Activated CD4-positive, alpha-beta memory T cell treated with anti-CD3 and anti-CD28 coated beads, Interleukin-2, amount 10 ng/mL, durations not matched to agents 7 days and 5 days (primary cell): ENCODE results near the gene NBEAL1. TPM values are rescaled to one million over a fixed set of nuclear protein-coding genes. Genes with fewer than 3 reads are reported as not detected.
"Not testable (repeated sequence)": the region's sequence is repeated elsewhere in the genome, so short reads cannot be mapped to it uniquely, and the experiment has no call there.

ENCODE experiments used
- CTCF ChIA-PET: fragments of 350-600 bp; sonication (Branson Sonifier 250); formaldehyde crosslinking; loops from one replicate; lab custom pipeline; 2021; ENCODE audit warnings: antibody characterized with exemption, inconsistent platforms; lab: Charles Lee
- POLR2A ChIA-PET: fragments of 350-600 bp; sonication (Branson Sonifier 250); formaldehyde crosslinking; loops from one replicate; lab custom pipeline; 2021; ENCODE audit warnings: antibody characterized with exemption; lab: Charles Lee
- DNase-seq: peaks from one replicate; pipeline ENCODE4 v3.0.0-alpha.2; 2020
- H3K27ac Mint-ChIP-seq: one replicate; pipeline ENCODE4 v1.8.0; 2021; ENCODE audit warnings: mild to moderate bottlenecking, mixed read lengths
- H3K27me3 Mint-ChIP-seq: one replicate; pipeline ENCODE4 v1.8.0; 2021; ENCODE audit warnings: mixed read lengths
- H3K36me3 Mint-ChIP-seq: one replicate; pipeline ENCODE4 v1.8.0; 2021; ENCODE audit warnings: low read depth, mixed read lengths
- H3K4me1 Mint-ChIP-seq: one replicate; pipeline ENCODE4 v1.8.0; 2021; ENCODE audit warnings: mixed read lengths
- H3K4me3 Mint-ChIP-seq: one replicate; pipeline ENCODE4 v1.8.0; 2021; ENCODE audit warnings: mild to moderate bottlenecking, mixed read lengths
- H3K9me3 Mint-ChIP-seq: one replicate; pipeline ENCODE4 v1.8.0; 2021; ENCODE audit warnings: mixed read lengths
- total RNA-seq, 2 experiments: library from RNA; stranded (reverse); gene quantifications; one replicate each; pipeline ENCODE4 v1.2.3, GENCODE V29; 2021

NBEAL1 gene
- total RNA-seq, 2 experiments from 2014 or later, result 11.6 to 13.3 TPM

DNA sequence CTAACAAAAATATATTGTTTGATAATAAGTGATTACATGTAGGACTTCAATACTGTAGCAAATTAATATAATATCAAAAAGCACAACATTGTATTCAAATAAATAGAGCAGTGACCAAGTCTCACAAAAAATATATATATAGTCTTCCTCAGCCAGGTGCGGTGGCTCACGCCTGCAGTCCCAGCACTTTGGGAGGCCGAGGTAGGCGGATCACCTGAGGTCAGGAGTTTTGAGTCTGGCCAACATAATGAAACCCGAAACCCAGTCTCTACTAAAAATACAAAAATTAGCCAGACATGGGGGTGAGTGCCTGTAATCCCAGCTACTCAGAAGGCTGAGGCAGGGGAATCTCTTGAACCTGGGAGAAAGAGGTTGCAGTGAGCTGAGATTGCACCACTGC is 148.0 kb downstream of the NBEAL1 start:
- CTCF ChIA-PET, H3K9me3 Mint-ChIP-seq, H3K27ac Mint-ChIP-seq, DNase-seq, H3K36me3 Mint-ChIP-seq, H3K4me3 Mint-ChIP-seq, POLR2A ChIA-PET, H3K4me1 Mint-ChIP-seq, H3K27me3 Mint-ChIP-seq: not testable (repeated sequence)

DNA sequence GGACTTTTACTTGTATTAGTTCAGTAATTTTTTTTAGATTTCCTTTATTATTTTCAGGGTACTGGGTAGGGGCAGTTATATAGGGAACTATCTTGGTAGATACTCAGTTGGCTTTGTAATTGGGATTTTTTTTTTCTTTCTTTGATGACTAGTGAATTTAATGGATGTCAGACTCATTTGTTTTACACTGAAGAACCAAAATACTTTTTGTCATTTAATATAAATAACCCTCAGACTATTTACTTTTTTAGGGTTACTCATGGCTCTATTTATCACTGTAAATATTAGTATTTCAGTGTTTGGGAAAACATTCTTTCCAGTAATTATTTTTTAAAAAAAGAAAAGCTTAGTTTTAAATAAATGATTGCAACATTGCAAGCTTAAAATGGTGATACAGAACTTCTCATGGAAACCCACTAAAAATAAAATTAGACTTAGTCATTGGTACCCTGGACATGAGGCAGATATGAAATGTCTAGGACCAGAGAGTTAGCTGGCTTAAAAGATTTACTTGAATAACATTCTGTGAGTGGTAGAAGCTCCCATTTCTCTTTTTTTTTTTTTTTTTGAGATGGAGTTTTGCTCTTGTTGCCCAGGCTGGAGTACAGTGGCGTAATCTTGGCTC is 149.7 kb downstream of the NBEAL1 start:
- Mint-ChIP-seq H3K4me1 (no peaks in the 10 kb centered on the region), H3K27me3 (no peaks in the 10 kb centered on the region), H3K9me3 (no peaks in the 10 kb centered on the region), H3K27ac (no peak overlapping the region), H3K4me3 (no peak overlapping the region), H3K36me3 (peaks cover 2% of the 10 kb centered on the region)
- ChIA-PET POLR2A (interaction anchor here (0.7 kb wide), 1 partner anchor 518 kb away, joined by 3 read pairs; no protein-coding TSS in a partner anchor), CTCF (interaction anchor here (1.5 kb wide), 1 partner anchor 9 kb away, joined by 7 read pairs; no protein-coding TSS in a partner anchor)
- no peak for DNase-seq

DNA sequence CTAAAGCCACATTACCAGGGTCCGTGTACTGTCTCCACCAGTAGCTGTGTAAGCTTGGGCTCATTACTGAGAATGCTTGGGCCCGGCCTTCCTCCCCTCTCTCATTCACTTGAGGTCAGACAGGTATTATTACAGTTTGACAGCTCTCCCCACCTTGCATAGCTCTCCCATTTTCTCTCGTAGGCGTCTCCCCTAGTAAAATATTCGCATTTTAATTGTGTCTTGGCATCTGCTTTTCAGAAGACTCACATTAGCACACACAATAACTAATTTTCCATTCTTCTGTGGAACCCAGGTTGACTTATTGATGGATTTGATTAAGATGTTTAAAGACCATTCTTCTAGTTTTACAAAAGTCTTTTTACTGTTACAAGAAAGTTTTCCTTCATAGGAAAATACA is 153.1 kb downstream of the NBEAL1 start:
- Mint-ChIP-seq H3K4me3 (no peak overlapping the region), H3K36me3 (peaks cover 2% of the 10 kb centered on the region), H3K27me3 (no peaks in the 10 kb centered on the region), H3K9me3 (no peaks in the 10 kb centered on the region), H3K27ac (no peak overlapping the region), H3K4me1 (no peaks in the 10 kb centered on the region)
- DNase-seq, result no peak
- CTCF ChIA-PET, result no interaction called here
- POLR2A ChIA-PET, result interaction anchor here (1.2 kb wide), 1 partner anchor 9 kb away, joined by 3 read pairs; no protein-coding TSS in a partner anchor

DNA sequence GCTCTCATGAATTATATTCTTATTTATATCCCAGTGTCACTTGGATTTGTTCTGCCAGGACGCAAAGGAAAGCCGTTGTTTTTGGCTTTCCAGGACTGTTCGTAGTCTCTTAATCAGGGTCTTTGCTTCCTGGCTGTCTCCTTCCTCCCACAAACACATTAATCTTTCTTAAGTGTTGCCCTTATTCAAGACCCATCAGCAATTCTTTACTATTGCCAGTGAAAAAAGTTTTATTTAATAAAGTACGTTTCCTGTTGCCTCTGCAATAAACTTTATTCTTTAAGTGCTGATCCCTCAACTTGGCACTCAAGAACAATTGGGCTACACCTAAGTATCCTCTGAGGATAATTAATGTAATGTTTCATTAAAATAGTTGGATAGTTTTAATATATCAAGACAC is 155.8 kb downstream of the NBEAL1 start:
- Mint-ChIP-seq H3K4me3 (no peak overlapping the region), H3K27me3 (no peaks in the 10 kb centered on the region), H3K36me3 (no peaks in the 10 kb centered on the region), H3K4me1 (no peaks in the 10 kb centered on the region), H3K9me3 (no peaks in the 10 kb centered on the region), H3K27ac (no peak overlapping the region)
- DNase-seq, result no peak
- ChIA-PET POLR2A (no interaction called here), CTCF (no interaction called here)

DNA sequence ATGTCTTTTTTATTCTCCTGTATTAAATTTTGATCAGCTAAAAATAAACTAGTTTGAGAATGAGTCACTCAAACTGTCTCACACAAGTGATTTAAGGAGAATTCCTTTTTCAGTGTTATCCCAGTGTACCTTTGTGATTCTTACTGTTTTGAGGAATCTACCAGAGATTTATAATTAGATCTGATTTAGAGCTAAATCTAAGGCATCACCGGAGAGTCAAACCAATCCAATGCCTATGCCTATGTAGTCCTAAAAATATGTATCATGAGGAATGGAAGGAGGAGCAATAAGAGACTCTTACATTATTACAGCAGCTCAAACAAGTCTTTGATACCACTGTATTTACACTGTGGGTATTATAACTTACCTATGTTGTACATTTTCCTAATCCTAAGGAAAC is 160.7 kb downstream of the NBEAL1 start:
- H3K36me3 Mint-ChIP-seq, result no peaks in the 10 kb centered on the region
- no peaks in the 10 kb centered on the region for H3K27me3 Mint-ChIP-seq
- ChIA-PET POLR2A (interaction anchor here (1.4 kb wide), 2 partner anchors 8 to 64 kb away, joined by 3 read pairs; partner anchors contain the start of gene CYP20A1), CTCF (no interaction called here)
- H3K9me3 Mint-ChIP-seq, result no peaks in the 10 kb centered on the region
- H3K27ac Mint-ChIP-seq, result no peak overlapping the region
- peaks cover 5% of the 10 kb centered on the region for H3K4me1 Mint-ChIP-seq
- H3K4me3 Mint-ChIP-seq, result no peak overlapping the region
- DNase-seq, result no peak

DNA sequence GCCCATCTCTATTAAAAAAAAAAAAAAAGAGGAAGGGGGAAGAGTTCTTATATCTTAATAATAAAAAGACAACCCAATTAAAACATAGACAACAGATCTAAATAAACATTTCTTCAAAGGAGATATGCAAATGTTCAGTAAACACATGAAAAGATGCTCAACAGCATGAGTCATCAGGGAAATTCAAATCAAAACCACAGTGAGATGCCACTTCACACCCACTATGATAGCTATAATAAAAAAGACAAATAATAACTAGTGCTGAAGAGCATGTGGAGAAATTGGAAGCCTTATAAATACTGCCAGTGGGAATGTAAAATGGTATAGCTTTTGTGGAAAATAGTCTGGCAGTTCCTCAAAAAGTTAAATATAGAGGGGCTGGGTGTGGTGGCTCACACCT is 162.7 kb downstream of the NBEAL1 start:
- CTCF ChIA-PET, result interaction anchor here (1.1 kb wide), 1 partner anchor 276 kb away, joined by 3 read pairs; no protein-coding TSS in a partner anchor
- no peak overlapping the region for H3K4me3 Mint-ChIP-seq

DNA sequence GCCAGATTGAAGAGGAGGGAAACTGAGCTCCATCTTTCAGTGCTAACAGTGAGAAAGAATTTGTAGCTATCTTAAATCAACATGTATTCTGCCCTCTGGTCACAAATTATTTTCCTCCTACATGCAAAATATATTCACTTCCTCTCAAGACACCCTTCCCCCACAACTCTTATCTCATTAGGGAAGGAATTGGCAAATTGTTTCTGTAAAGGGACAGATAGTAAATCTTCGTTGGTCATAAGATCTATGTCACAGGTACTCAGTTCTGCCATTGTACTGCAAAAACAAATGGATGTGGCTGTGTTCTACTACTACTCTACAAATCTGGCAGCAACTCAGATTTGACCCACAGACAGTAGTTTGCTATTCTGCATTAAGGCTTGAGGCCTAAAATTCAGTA is 171.2 kb downstream of the NBEAL1 start:
- ChIA-PET CTCF (interaction anchor here (0.8 kb wide), 1 partner anchor 9 kb away, joined by 3 read pairs; no protein-coding TSS in a partner anchor), POLR2A (interaction anchor here (0.7 kb wide), 1 partner anchor 53 kb away, joined by 3 read pairs; the partner anchor contains the start of gene CYP20A1)
- Mint-ChIP-seq H3K27ac (no peak overlapping the region), H3K9me3 (no peaks in the 10 kb centered on the region), H3K4me3 (no peak overlapping the region), H3K36me3 (peaks cover 9% of the 10 kb centered on the region), H3K27me3 (no peaks in the 10 kb centered on the region), H3K4me1 (no peaks in the 10 kb centered on the region)
- no peak for DNase-seq

More for the DNA sequence above, 162.7 kb downstream of the NBEAL1 start:
- no peaks in the 10 kb centered on the region for H3K9me3 Mint-ChIP-seq
- H3K27me3 Mint-ChIP-seq, result no peaks in the 10 kb centered on the region
- no peaks in the 10 kb centered on the region for H3K36me3 Mint-ChIP-seq
- POLR2A ChIA-PET, result interaction anchor here (1.0 kb wide), 1 partner anchor 61 kb away, joined by 3 read pairs; the partner anchor contains the start of gene CYP20A1
- H3K27ac Mint-ChIP-seq, result no peak overlapping the region
- no peak for DNase-seq
- H3K4me1 Mint-ChIP-seq, result peaks cover 5% of the 10 kb centered on the region

DNA sequence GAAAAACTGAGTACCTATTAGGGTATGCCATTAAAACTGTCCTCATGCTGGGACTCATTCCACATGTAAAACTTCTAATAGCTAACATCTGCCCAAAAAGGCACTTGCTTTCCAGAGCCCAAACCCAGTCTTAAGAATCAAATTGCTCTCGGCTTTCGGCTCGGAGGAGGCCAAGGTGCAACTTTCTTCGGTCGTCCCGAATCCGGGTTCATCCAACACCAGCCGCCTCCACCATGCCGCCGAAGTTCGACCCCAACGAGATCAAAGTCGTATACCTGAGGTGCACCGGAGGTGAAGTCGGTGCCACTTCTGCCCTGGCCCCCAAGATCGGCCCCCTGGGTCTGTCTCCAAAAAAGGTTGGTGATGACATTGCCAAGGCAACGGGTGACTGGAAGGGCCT is 175.9 kb downstream of the NBEAL1 start:
- H3K4me3 Mint-ChIP-seq, H3K27me3 Mint-ChIP-seq, H3K4me1 Mint-ChIP-seq, H3K27ac Mint-ChIP-seq, POLR2A ChIA-PET, CTCF ChIA-PET, DNase-seq, H3K9me3 Mint-ChIP-seq: not testable (repeated sequence)
- H3K36me3 Mint-ChIP-seq, result peaks cover 11% of the 10 kb centered on the region

DNA sequence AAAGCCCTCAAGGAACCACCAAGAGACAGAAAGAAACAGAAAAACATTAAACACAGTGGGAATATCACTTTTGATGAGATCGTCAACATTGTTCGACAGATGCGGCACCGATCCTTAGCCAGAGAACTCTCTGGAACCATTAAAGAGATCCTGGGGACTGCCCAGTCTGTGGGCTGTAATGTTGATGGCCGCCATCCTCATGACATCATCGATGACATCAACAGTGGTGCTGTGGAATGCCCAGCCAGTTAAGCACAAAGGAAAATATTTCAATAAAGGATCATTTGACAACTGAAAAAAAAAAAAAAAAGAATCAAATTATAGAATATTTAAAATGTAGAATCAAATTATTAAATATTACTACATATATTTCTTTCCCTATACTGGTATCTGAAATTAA is 176.4 kb downstream of the NBEAL1 start:
- POLR2A ChIA-PET, DNase-seq, H3K27me3 Mint-ChIP-seq, H3K27ac Mint-ChIP-seq, H3K9me3 Mint-ChIP-seq, H3K4me3 Mint-ChIP-seq, CTCF ChIA-PET, H3K4me1 Mint-ChIP-seq: not testable (repeated sequence)
- peaks cover 11% of the 10 kb centered on the region for H3K36me3 Mint-ChIP-seq

DNA sequence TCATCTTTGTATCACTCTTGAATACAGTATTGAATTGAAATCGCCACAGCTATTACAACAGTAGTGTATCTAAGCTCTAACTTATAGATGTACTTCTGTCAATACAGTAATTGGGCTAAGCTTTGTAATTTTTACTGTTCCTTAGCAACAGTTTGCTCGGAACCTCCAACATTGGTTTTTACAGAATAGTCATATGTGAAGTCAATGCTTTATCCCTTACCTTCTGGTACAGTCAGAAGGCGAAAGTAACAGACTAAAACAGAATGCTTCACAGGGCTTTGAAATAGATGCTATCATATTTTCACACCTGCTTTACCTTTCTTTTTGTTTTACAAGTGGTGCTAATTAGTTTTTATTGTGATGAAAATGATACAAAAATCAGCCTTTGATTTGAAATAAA is 177.3 kb downstream of the NBEAL1 start:
- CTCF ChIA-PET, result no interaction called here

DNA sequence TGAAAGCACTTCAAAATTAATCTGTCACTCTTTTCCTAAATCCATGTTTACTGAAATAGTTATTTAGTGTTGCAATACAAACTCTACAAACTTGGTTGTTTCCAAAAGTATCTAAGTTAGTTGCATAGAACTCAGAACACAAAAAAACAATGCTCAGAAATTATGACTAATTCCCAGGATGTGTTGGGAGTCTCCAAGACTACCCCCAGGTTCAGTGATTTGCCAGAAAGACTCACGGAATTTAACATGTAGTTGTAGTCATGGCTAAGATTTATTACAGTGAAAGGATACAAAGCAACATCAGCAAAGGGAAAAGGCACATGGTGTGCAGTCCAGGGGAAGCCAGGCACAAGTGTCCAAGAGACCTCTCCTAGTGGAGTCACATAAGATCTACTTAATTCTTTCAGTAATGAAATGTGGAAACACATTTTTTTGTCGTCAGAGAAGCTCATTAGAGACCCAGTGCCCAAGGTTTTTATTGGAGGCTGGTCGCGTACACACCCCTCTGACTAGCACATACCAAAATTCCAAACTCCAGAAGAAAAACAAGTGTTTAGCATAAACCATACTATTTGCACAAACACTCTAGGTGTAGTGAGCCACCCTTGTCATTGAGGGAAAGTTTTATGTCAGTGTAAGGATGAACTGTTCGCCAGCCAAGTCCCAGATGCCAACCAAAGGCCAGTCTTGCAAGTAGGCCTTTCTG is 180.8 kb downstream of the NBEAL1 start:
- Mint-ChIP-seq H3K4me1 (no peaks in the 10 kb centered on the region), H3K27me3 (no peaks in the 10 kb centered on the region), H3K36me3 (peaks cover 4% of the 10 kb centered on the region), H3K9me3 (no peaks in the 10 kb centered on the region), H3K4me3 (no peak overlapping the region), H3K27ac (no peak overlapping the region)
- ChIA-PET CTCF (interaction anchor here (0.6 to 1.7 kb wide), 2 partner anchors 12 to 621 kb away, joined by 3 to 5 read pairs; no protein-coding TSS in a partner anchor), POLR2A (no interaction called here)
- no peak for DNase-seq

More for the DNA sequence above, 177.3 kb downstream of the NBEAL1 start:
- peaks cover 11% of the 10 kb centered on the region for H3K36me3 Mint-ChIP-seq
- no peaks in the 10 kb centered on the region for H3K4me1 Mint-ChIP-seq
- H3K9me3 Mint-ChIP-seq, result no peaks in the 10 kb centered on the region
- H3K27me3 Mint-ChIP-seq, result no peaks in the 10 kb centered on the region
- no peak for DNase-seq
- H3K27ac Mint-ChIP-seq, result no peak overlapping the region
- no peak overlapping the region for H3K4me3 Mint-ChIP-seq
- POLR2A ChIA-PET, result interaction anchor here (1.4 kb wide), 1 partner anchor 47 kb away, joined by 3 read pairs; the partner anchor contains the start of gene CYP20A1

DNA sequence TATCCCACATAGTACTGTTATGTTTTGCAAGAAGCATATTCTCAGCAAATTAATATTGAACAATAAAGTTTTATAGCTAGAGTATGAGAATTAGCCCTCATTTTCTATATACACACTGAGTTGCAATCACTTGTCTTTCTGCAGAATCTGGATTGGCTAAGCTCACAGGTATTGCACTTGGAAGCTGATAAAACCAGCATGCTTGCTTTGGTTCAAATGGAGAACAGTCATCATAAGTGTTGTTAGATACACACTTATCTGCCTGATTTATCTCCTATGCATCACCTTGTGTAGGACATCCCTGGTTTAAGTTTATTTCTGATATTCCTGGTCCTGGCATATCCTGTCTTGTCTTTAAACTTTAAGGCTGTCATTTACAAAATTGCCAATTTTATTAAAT is 186.2 kb downstream of the NBEAL1 start:
- Mint-ChIP-seq H3K9me3 (no peaks in the 10 kb centered on the region), H3K4me3 (no peak overlapping the region), H3K36me3 (no peaks in the 10 kb centered on the region), H3K27ac (no peak overlapping the region), H3K27me3 (no peaks in the 10 kb centered on the region), H3K4me1 (no peaks in the 10 kb centered on the region)
- ChIA-PET POLR2A (no interaction called here), CTCF (no interaction called here)
- DNase-seq, result no peak

DNA sequence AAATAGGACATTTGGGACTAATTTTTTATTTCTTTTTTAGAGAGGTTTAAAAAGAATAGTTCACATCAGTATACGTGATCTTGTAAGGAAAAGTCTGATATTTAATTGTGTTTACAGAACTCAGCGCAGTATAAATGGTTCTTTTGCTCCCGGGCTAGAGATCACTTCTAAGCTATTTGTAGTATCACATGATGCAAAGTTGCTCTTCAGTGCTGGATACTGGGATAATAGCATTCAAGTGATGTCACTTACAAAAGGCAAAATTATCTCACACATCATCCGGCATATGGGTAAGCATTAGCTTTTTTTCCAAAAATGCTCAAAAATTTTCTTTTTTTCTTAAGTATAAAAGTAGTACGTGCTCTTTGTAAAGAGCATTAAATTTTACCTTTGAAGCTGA is 186.8 kb downstream of the NBEAL1 start:
- CTCF ChIA-PET, result no interaction called here

More for the DNA sequence above, 186.8 kb downstream of the NBEAL1 start:
- H3K27me3 Mint-ChIP-seq, result no peaks in the 10 kb centered on the region
- H3K27ac Mint-ChIP-seq, result no peak overlapping the region
- POLR2A ChIA-PET, result no interaction called here
- no peak overlapping the region for H3K4me3 Mint-ChIP-seq
- no peaks in the 10 kb centered on the region for H3K36me3 Mint-ChIP-seq
- no peaks in the 10 kb centered on the region for H3K4me1 Mint-ChIP-seq
- no peak for DNase-seq
- H3K9me3 Mint-ChIP-seq, result no peaks in the 10 kb centered on the region
